Astrocyte of the spinal cord (primary cell): Measurements from ENCODE around the gene DDX51.

Experiments
- DNase-seq: peaks from one replicate; pipeline ENCODE4 v3.0.0; 2011; ENCODE audit warnings: low read depth, low spot score
- H3K4me3 ChIP-seq: 2 replicates; pipeline ENCODE4 v1.5.1; 2011; ENCODE audit warnings: low read depth, mild to moderate bottlenecking, low read length, moderate library complexity
- CTCF ChIP-seq: IDR thresholded peaks from 2 replicates; pipeline ENCODE4 v1.5.1; 2012; ENCODE audit warnings: low read depth, mild to moderate bottlenecking, low read length, inconsistent platforms
- in situ Hi-C: cut with HindIII; loops from 2 replicates; pipeline ENCODE4 v1.10.0; 2017; ENCODE audit warnings: low sequenced_read_pairs

Gene DDX51

GRCh38 chr12:132143336-132144071 lies 615 bp downstream of the DDX51 start:
- no peak for TF ChIP-seq CTCF
- no peak for DNase-seq
- in situ Hi-C loops = no loop called here
- H3K4me3 ChIP-seq = peak overlapping the region; percentile 81

GRCh38 chr12:132142679-132143335 lies 1.3 kb downstream of the DDX51 start:
- no peak for TF ChIP-seq CTCF
- peak overlapping the region; percentile 81 for H3K4me3 ChIP-seq
- DNase-seq = no peak
- in situ Hi-C loops = no loop called here

GRCh38 chr12:132141976-132142678 lies 2.0 kb downstream of the DDX51 start:
- H3K4me3 ChIP-seq = no peak overlapping the region
- no peak for TF ChIP-seq CTCF
- DNase-seq = no peak
- in situ Hi-C loops = no loop called here

- in situ Hi-C loops = no loop called here
Observed at GRCh38 chr12:132140918-132141841, 2.9 kb downstream of the DDX51 start.

GRCh38 chr12:132140501-132140900 lies 3.6 kb downstream of the DDX51 start:
- TF ChIP-seq CTCF = no peak
- H3K4me3 ChIP-seq = no peak overlapping the region
- DNase-seq = no peak
- in situ Hi-C loops = no loop called here

More at GRCh38 chr12:132140918-132141841, 2.9 kb downstream of the DDX51 start:
- TF ChIP-seq CTCF = no peak
- H3K4me3 ChIP-seq = no peak overlapping the region
- DNase-seq = no peak

- no peak overlapping the region for H3K4me3 ChIP-seq
- in situ Hi-C loops = no loop called here
- no peak for DNase-seq
- TF ChIP-seq CTCF = no peak
Observed at GRCh38 chr12:132139912-132140311, 4.2 kb downstream of the DDX51 start.
